HT1080 (cell line): Measurements from ENCODE around the gene MXD4. TPM values are rescaled to one million over a fixed set of nuclear protein-coding genes. Genes with fewer than 3 reads are reported as not detected.
"Not testable (repeated sequence)": the region's sequence is repeated elsewhere in the genome, so short reads cannot be mapped to it uniquely, and the experiment has no call there.

Experiments
- DNase-seq: peaks from one replicate; pipeline ENCODE4 v3.0.0-alpha.2; 2015; ENCODE audit warnings: low read depth
- total RNA-seq: library from RNA; depleted of rRNA; stranded (reverse); fragments of >200 nt; shearing (Covaris generic); gene quantifications from 2 replicates; pipeline ENCODE4 v1.2.3, GENCODE V29; 2014

The MXD4 gene
- total RNA-seq, 1 experiment from 2014 or later: 17.3 TPM

GRCh38 chr4:2275546-2276251 lies 13.8 kb upstream of the MXD4 start:
- DNase-seq: no peak

DNA sequence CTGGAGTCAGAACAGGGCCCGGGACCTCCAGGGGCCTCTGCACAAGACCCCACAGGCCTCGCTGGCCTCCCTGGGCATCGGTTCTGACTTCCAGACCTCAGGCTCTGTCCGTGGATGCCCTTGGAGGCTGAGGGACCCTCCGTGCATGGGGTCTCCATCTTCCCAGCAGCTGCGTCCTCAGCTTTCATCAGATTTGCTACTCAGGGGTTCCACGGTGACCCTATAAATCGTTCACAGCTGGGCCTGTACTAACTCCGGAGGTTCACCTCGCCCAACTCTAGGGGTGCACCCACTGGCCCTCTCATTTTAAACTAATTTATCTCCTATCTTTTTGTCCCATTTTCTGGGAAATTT lies 13.1 kb upstream of the MXD4 start:
- not testable (repeated sequence) for DNase-seq

- DNase-seq: no peak
These were observed 12.6 kb upstream of the MXD4 start for GRCh38 chr4:2274320-2275043.

DNA sequence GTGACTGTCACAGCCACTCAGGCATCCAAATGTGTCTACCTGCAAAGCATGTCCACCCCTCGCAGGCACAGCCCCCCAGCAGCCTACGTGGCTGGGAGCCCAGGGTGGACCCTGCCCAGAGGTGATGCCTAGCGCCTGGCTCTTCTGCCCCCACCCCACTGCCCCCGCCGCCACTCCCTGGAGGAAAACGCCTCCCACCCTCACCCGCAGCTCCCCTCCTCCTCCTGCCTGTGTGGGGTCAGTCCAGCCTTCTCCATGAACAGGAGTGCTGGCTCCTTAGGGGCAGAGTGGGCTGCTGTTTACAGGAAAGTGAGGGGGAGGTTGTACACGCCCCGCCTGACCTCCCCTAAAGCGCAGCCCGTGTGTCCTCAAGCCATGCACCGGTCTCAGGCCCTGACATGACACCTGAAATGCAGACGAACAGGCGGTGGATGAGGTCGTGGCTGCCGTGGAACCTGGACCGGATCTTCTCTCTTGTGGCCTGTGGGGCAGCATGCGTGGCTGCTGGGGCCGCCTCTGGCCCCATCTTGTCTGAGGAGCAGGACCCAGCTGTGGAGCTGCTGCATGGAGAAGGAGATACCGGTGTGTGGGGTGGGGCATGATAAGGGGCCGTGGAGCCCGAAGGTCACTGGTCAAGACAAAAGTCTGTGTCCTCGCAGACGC lies 11.9 kb upstream of the MXD4 start:
- no peak for DNase-seq

- no peak for DNase-seq
These were observed 11.3 kb upstream of the MXD4 start for GRCh38 chr4:2273221-2273620.

GRCh38 chr4:2272828-2273120 lies 10.9 kb upstream of the MXD4 start:
- DNase-seq: no peak

DNA sequence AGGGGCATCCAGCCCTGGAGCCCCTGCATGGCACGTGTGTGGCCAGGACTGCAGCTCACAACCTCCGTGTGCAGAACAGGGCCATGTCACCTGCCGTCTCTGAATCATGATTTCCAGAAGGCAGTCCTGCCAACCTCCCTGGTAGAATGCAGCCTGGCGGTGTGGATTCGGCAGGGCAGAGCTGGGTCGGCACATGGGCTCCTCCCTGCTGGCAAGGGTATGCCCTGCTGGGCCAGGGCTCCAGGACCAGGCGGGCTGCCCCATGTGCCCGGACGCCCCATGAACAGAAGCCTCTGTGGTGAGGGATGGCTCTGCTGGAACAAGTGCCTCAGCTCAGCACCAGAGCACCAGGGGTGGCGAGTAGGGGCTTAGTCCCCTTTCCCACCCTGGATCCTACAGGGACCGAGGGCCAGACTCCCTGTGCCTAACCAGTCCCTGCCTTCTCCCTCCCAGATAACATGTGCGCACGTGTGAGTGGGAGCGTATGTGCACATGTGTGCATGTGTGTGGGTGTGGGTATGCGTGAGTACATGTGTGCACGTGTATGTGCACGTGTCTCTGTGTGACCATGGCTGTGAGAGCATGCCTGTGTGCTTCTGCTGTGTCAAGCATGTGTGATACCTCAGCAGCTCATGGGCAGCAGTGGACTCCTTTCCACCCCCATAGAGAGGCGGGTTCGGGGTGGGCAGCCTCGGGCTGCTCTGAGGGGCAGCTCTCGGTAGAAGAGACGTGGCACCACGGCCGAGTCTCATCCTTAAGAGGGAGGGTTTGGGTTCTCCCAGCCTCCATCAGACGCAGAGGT lies 10.3 kb upstream of the MXD4 start:
- DNase-seq: no peak

DNA sequence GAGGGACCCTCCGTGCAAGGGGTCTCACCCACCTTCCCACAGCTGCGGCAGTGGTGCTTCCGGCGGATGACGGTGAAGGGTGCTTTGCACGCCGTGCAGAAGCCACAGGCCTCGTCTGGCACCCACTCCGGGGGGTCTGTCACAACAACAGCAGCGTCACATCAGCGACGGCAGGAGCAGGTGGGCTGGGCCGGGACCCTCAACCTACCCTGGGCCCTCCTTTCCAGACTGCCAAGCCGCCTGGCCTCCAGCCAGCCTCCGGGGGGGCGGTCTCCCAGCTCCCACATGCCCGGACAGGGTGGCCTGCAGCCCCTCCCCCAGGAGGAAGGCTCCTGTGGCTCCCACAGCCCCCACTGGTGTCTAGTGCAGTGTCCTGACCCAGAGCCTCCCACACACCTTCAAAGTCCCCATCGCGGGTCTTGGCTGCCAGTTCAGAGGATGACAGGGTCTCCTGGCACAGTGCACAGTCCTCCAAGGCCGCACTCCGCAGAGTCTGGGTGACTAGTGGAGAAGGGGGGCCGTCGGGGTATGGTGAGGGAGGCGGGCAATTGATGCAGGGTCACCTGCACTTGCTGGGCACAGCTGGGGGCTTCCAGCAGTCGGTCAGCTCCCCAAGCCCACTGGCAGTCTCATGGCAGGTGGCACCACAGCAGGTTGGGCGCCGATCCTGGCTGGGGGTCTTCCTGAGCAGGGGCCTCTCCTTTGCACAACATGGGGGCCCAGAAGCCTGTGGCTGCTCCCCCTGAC lies 9.5 kb upstream of the MXD4 start:
- DNase-seq: no peak

DNA sequence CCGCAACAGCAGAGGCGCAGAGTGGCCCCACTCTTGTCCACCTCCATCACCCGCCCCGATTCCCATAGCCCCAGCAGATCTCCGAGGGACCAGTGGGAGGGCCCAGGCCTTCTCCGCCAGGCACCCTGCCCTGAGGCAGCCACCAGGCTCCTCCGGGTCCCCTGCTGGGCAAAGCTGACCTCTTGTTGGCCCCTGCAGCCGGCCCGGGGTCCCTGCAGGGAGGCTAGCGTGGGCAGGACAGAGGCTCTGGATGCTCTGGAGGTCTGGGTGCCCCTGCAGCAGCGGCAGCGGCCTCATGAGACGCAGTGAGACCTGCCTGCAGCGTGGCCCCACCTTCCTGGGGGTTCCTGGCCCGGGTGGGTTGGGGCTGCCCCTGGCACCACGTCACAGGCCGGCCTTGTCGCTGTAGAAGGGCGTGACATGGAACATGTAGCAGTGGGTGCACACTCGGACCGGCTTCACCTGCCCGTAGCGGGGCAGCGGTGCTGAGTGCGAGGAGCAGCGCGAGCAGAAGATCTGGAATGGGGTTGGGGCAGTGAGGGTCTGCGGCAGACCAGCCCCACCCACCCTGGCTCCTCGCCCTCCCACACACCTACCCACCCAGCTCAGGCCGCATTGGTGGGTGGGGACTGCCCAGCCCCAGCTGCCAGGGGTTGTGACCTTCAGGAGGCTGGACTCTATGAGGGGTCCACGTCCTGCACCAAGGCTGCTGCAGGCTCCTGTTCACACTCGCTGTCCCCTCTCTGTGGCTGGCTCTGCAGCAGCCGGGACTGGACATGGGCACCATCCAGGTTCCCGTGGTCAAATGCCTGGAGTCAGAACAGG lies 8.6 kb upstream of the MXD4 start:
- DNase-seq: no peak

DNA sequence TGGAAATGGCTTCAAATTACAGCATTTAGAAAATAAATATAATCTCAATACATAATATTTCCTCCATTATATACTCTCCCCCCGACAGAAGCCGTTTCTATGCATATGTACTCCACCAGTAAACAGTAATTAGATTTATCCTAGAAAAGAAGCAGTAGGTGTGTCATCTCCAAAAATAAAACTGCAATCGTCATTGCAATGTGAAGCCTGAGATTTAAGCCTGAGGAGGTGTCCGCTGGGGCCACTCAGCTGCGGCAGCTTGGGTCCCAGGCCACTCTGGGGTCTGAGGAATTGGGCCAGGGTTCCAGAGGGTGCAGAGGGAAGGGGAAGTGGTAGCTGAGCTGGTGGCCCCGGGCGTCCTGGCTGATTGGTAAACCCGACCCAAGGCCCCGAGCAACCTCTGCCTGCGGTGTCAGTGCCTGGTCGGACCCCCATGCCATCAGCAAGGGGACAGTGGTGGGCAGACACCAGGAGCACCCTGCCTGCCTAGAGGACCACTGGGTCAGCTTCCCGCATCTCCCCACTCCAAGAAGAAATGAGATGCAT lies 7.8 kb upstream of the MXD4 start:
- no peak for DNase-seq

DNA sequence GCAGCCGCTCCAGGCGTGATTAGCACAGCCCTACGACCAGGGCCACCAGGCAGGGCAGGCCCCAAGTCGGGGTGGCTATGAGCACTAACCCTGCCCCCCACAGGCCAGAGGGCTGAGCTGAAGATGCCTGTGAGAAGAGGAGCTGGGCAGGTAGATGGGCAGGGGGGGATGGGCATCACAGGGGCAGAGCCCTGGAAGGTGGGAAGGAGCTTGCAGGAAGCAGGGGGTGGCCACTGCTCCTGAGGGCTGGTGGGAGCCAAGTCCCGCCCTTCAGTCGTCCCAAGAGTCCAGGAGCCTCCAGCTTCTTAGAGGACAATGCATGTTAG lies 7.3 kb upstream of the MXD4 start:
- no peak for DNase-seq

- DNase-seq: no peak
These were observed 6.7 kb upstream of the MXD4 start for GRCh38 chr4:2268357-2269205.

GRCh38 chr4:2267841-2268240 lies 5.9 kb upstream of the MXD4 start:
- DNase-seq: no peak

GRCh38 chr4:2267320-2267811 lies 5.5 kb upstream of the MXD4 start:
- DNase-seq: no peak

- no peak for DNase-seq
These were observed 4.9 kb upstream of the MXD4 start for GRCh38 chr4:2266821-2267220.

DNA sequence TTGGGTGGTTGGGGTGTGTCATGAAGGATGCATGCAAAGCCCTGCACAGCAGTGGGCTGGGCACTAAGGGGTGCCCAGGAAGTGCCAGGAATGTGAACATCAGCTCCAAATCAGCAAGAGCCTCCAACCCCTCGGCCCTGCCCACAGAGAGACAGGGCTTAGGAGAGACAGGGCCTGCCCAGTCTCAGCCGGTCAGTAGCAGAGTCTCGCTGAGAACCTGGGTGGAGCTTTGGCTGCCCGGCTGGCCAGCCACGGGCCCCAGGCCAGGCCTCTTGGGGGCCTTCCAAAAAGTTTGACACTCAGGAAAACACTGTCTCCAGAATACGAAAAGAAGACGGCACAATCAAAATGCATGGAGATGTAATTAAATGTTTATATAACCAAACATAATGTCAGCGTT lies 4.3 kb upstream of the MXD4 start:
- no peak for DNase-seq

DNA sequence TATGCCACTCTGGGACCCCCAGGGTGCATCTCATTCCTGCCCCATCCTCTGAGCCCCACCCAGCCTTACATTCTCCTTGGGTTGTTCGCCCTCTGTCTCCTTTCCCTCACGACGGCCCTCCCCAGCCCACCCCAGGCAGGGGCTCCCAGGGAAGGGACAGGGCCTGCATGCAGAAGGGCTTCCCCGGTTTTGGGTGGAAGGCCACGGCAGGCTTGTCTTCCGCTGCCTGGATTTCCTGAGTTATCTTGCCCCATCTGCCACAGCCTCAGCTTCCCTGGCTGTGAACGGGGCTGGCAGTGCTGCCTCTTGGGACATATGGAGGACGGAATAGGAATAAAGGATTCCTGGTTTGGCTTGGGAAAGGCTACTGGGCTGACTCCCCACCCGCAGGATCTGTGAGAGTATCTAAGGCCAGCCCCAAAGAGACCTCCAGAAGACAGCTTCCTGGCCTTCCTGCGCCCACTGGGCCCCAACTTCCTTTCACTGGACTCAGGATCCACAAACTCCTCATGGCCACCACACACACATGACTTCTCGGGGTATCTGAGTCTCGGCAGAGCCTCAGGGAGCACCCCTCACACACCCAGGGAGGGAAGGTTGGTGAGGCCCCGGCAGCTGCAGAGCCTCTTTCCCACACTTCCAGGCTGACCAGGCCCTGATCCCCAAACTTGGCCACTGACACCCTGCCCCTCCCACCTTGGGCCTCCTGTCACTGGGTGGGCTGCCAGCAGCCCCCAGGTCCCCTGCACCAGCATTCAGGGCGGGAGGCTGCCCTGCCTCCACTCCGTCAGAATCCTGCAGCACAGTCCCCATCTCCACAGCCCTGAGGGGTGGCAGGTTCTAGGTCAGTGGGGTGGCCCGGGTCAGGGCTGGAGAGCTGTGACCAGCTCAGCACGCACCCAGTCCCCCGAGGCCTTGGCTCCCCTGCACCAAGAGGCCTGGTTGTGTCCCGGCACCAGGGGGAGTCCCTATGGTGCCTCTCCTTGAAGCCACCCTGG lies 3.5 kb upstream of the MXD4 start:
- DNase-seq: no peak

- no peak for DNase-seq
These were observed 2.7 kb upstream of the MXD4 start for GRCh38 chr4:2264481-2265041.
